GM23338 (cell line): ENCODE measurements around the gene CPM. TPM values are rescaled to one million over a fixed set of nuclear protein-coding genes. Genes with fewer than 3 reads are reported as not detected.
A peak's percentile ranks its signal among the peaks of the same experiment; 100 is the strongest.

Source experiments
- ATAC-seq: fragments of 200-7000 bp; cut with Tn5 transposase; 3 replicates; pipeline ENCODE4 v1.9.1; 2020
- DNase-seq: peaks from one replicate; pipeline ENCODE4 v3.0.0-alpha.2; 2015; ENCODE audit warnings: low spot score
- H2AFZ ChIP-seq: fragments of 200-600 bp; sonication (generic); 2 replicates; pipeline ENCODE4 v1.8.0; 2016; ENCODE audit warnings: antibody characterized with exemption, mild to moderate bottlenecking, moderate library complexity
- H3F3A ChIP-seq: fragments of 200-600 bp; sonication (generic); replicated peaks from 2 replicates; pipeline ENCODE4 v1.8.0; 2017; ENCODE audit warnings: antibody characterized with exemption, mixed run types, low read depth
- H3K27ac ChIP-seq: fragments of 200-600 bp; sonication (generic); 2 replicates; pipeline ENCODE4 v1.6.1; 2016; ENCODE audit warnings: low read depth
- H3K27me3 ChIP-seq: fragments of 200-600 bp; sonication (generic); 2 replicates; pipeline ENCODE4 v1.8.0; 2016; ENCODE audit warnings: mild to moderate bottlenecking, mixed run types, moderate library complexity; ENCODE audit not compliant: insufficient read depth
- H3K36me3 ChIP-seq: fragments of 200-600 bp; sonication (generic); 2 replicates; pipeline ENCODE4 v1.8.0; 2016; ENCODE audit warnings: mild to moderate bottlenecking; ENCODE audit not compliant: insufficient read depth
- H3K4me1 ChIP-seq: fragments of 200-600 bp; sonication (generic); 2 replicates; pipeline ENCODE4 v1.8.0; 2016; ENCODE audit warnings: mild to moderate bottlenecking, moderate library complexity; ENCODE audit not compliant: insufficient read depth
- H3K4me2 ChIP-seq: fragments of 200-600 bp; sonication (generic); 2 replicates; pipeline ENCODE4 v1.7.1; 2017; ENCODE audit warnings: mixed run types
- H3K4me3 ChIP-seq: fragments of 200-600 bp; sonication (generic); 2 replicates; pipeline ENCODE4 v1.6.1; 2016; ENCODE audit warnings: mixed run types
- H3K79me2 ChIP-seq: fragments of 200-600 bp; sonication (generic); replicated peaks from 2 replicates; pipeline ENCODE4 v1.8.0; 2017; ENCODE audit warnings: mild to moderate bottlenecking; ENCODE audit not compliant: insufficient read depth
- H3K9me2 ChIP-seq: fragments of 200-600 bp; sonication (generic); 2 replicates; pipeline ENCODE4 v1.8.0; 2017; ENCODE audit not compliant: insufficient read depth
- H4K20me1 ChIP-seq: fragments of 200-600 bp; sonication (generic); replicated peaks from 2 replicates; pipeline ENCODE4 v1.8.0; 2017; ENCODE audit warnings: mild to moderate bottlenecking; ENCODE audit not compliant: insufficient read depth
- H3K27ac Mint-ChIP-seq: 2 replicates; pipeline ENCODE4 v1.8.0; 2020; ENCODE audit warnings: inconsistent platforms, mild to moderate bottlenecking, moderate library complexity, mixed read lengths
- H3K27me3 Mint-ChIP-seq: 3 replicates; pipeline ENCODE4 v1.8.0; 2022; ENCODE audit warnings: low read depth, mild to moderate bottlenecking, moderate library complexity, mixed read lengths, inconsistent platforms; ENCODE audit not compliant: insufficient read depth, poor library complexity
- H3K36me3 Mint-ChIP-seq: 3 replicates; pipeline ENCODE4 v1.8.0; 2021; ENCODE audit warnings: low read depth, mild to moderate bottlenecking, inconsistent platforms, moderate library complexity, mixed read lengths
- H3K4me1 Mint-ChIP-seq: 3 replicates; pipeline ENCODE4 v1.8.0; 2020; ENCODE audit warnings: mild to moderate bottlenecking, inconsistent platforms, mixed read lengths
- H3K4me3 Mint-ChIP-seq: 3 replicates; pipeline ENCODE4 v1.8.0; 2021; ENCODE audit warnings: moderate library complexity, mild to moderate bottlenecking, inconsistent platforms, mixed read lengths
- H3K9me3 Mint-ChIP-seq: 3 replicates; pipeline ENCODE4 v1.8.0; 2020; ENCODE audit warnings: moderate library complexity, mild to moderate bottlenecking, inconsistent platforms, mixed read lengths
- CREB1 ChIP-seq: fragments of 250-450 bp; sonication (Bioruptor Pico); IDR thresholded peaks from 2 replicates; pipeline ENCODE4 v1.5.0; 2020; ENCODE audit warnings: low read depth, mild to moderate bottlenecking, moderate library complexity
- CTCF ChIP-seq, 2 experiments: fragments of 200-600 bp in 1 of 2; sonication (generic) in 1 of 2; conservative IDR thresholded peaks; 2 replicates each; pipeline versions ENCODE4 v1.5.1 to v1.6.1; 2016 to 2017; ENCODE audit warnings: antibody characterized with exemption in 2 of 2, low read depth in 2 of 2, mild to moderate bottlenecking in 2 of 2, moderate library complexity in 1 of 2
- ETS1 ChIP-seq: IDR thresholded peaks from 2 replicates; pipeline ENCODE4 v1.6.1; 2016; ENCODE audit warnings: antibody characterized with exemption
- EZH2 ChIP-seq: fragments of 200-600 bp; sonication (generic); IDR thresholded peaks from one replicate; pipeline ENCODE4 v1.8.0; 2017; ENCODE audit warnings: antibody characterized with exemption, mild to moderate bottlenecking, low read depth; ENCODE audit not compliant: unreplicated experiment
- EZH2phosphoT487 ChIP-seq: fragments of 200-600 bp; sonication (generic); IDR thresholded peaks from one replicate; pipeline ENCODE4 v1.8.1; 2018; ENCODE audit warnings: antibody characterized with exemption; ENCODE audit not compliant: unreplicated experiment
- JUNB ChIP-seq: IDR thresholded peaks from one replicate; pipeline ENCODE4 v1.6.1; 2016; ENCODE audit warnings: antibody characterized with exemption; ENCODE audit not compliant: unreplicated experiment
- NANOG ChIP-seq: IDR thresholded peaks from 2 replicates; pipeline ENCODE4 v1.6.1; 2016; ENCODE audit warnings: antibody characterized with exemption, borderline replicate concordance
- POLR2AphosphoS5 ChIP-seq: IDR thresholded peaks from 2 replicates; pipeline ENCODE4 v1.6.1; 2016; ENCODE audit warnings: antibody characterized with exemption, low read depth
- STAT1 ChIP-seq: IDR thresholded peaks from one replicate; pipeline ENCODE4 v1.6.1; 2016; ENCODE audit warnings: antibody characterized with exemption; ENCODE audit not compliant: unreplicated experiment
- ZNF114 ChIP-seq: fragments of 250-450 bp; sonication (Bioruptor Pico); IDR thresholded peaks from 2 replicates; pipeline ENCODE4 v1.5.0; 2020; ENCODE audit warnings: mild to moderate bottlenecking, moderate library complexity
- ZNF331 ChIP-seq: fragments of 250-450 bp; sonication (Bioruptor Pico); IDR thresholded peaks from 2 replicates; pipeline ENCODE4 v1.5.0; 2020; ENCODE audit warnings: low read depth, mild to moderate bottlenecking, moderate library complexity
- ZNF462 ChIP-seq: fragments of 250-450 bp; sonication (Bioruptor Pico); IDR thresholded peaks from 2 replicates; pipeline ENCODE4 v1.5.0; 2020; ENCODE audit warnings: mild to moderate bottlenecking, moderate library complexity
- polyA plus RNA-seq: library from polyadenylated mRNA; unstranded; fragments of >200 nt; fragmentation: Nextera tagmentation; extraction: Ambion mirVana; gene quantifications from 2 replicates; pipeline ENCODE4 v1.2.1, GENCODE V29; 2016
- total RNA-seq: library from RNA; depleted of rRNA; stranded (reverse); fragments of >200 nt; shearing (Covaris generic); gene quantifications from 2 replicates; pipeline ENCODE4 v1.2.3, GENCODE V29; 2014
- TF ChIP-seq, protein P1 (sequence below): IDR thresholded peaks from one replicate; pipeline ENCODE4 v1.6.1; 2018; ENCODE audit warnings: antibody characterized with exemption; ENCODE audit not compliant: unreplicated experiment

The CPM gene
- total and polyA plus RNA-seq, 2 experiments from 2014 or later: 0.37 to 5.8 TPM

GRCh38 chr12:68835333-68835908 is 97.5 kb downstream of the CPM start:
- Histone ChIP-seq H3K36me3 (peaks cover 62% of the 10 kb centered on the region), H3K9me2 (no peaks in the 10 kb centered on the region), H2AFZ (no peak overlapping the region), H3K4me2 (no peak overlapping the region), H3K27ac (no peak overlapping the region), H3K79me2 (peaks cover 30% of the 10 kb centered on the region), H3F3A (no peaks in the 10 kb centered on the region), H3K4me1 (peaks cover 5% of the 10 kb centered on the region), H3K27me3 (no peaks in the 10 kb centered on the region), H4K20me1 (peaks cover 29% of the 10 kb centered on the region), H3K4me3 (no peak overlapping the region)
- Mint-ChIP-seq H3K27ac (no peak overlapping the region), H3K9me3 (no peaks in the 10 kb centered on the region; the same call in 2 of the 3 replicates), H3K4me1 (peaks cover 16% of the 10 kb centered on the region), H3K36me3 (peaks cover 80% of the 10 kb centered on the region), H3K27me3 (peaks cover 5% of the 10 kb centered on the region), H3K4me3 (no peak overlapping the region)
- ATAC-seq: peak; percentile 70
- no peak for DNase-seq
- TF ChIP-seq JUNB (no peak), ZNF114 (CRISPR knock-in tag) (no peak), ZNF462 (CRISPR knock-in tag) (no peak), POLR2AphosphoS5 (no peak), ZNF331 (CRISPR knock-in tag) (no peak), STAT1 (no peak), CREB1 (CRISPR knock-in tag) (no peak), CTCF (conservative IDR thresholded peaks at IDR 0.05; ENCODE audit: low read depth in 2 of 2) (no peak), EZH2 (no peak), EZH2phosphoT487 (no peak), ETS1 (no peak), NANOG (no peak)
- TF ChIP-seq, protein P1, sequence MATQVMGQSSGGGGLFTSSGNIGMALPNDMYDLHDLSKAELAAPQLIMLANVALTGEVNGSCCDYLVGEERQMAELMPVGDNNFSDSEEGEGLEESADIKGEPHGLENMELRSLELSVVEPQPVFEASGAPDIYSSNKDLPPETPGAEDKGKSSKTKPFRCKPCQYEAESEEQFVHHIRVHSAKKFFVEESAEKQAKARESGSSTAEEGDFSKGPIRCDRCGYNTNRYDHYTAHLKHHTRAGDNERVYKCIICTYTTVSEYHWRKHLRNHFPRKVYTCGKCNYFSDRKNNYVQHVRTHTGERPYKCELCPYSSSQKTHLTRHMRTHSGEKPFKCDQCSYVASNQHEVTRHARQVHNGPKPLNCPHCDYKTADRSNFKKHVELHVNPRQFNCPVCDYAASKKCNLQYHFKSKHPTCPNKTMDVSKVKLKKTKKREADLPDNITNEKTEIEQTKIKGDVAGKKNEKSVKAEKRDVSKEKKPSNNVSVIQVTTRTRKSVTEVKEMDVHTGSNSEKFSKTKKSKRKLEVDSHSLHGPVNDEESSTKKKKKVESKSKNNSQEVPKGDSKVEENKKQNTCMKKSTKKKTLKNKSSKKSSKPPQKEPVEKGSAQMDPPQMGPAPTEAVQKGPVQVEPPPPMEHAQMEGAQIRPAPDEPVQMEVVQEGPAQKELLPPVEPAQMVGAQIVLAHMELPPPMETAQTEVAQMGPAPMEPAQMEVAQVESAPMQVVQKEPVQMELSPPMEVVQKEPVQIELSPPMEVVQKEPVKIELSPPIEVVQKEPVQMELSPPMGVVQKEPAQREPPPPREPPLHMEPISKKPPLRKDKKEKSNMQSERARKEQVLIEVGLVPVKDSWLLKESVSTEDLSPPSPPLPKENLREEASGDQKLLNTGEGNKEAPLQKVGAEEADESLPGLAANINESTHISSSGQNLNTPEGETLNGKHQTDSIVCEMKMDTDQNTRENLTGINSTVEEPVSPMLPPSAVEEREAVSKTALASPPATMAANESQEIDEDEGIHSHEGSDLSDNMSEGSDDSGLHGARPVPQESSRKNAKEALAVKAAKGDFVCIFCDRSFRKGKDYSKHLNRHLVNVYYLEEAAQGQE: no peak
